H1 (cell line): ENCODE measurements around the gene CLEC1A. TPM values are rescaled to one million over a fixed set of nuclear protein-coding genes. Genes with fewer than 3 reads are reported as not detected.

Experiments used
- CTCF ChIA-PET: fragments of 300-600 bp; sonication (Branson Sonifier 250); formaldehyde crosslinking; loops from one replicate; lab custom pipeline; 2021; ENCODE audit not compliant: partially characterized antibody; lab: Charles Lee
- POLR2A ChIA-PET: fragments of 300-600 bp; sonication (Branson Sonifier 250); formaldehyde crosslinking; loops from one replicate; lab custom pipeline; 2021; ENCODE audit warnings: inconsistent platforms; ENCODE audit not compliant: partially characterized antibody; lab: Charles Lee
- DNase-seq, 2 experiments: peaks; one replicate each; pipeline versions ENCODE4 v3.0.0 to v3.0.0-alpha.2; 2010 to 2022; ENCODE audit warnings: low spot score in 2 of 2, low read depth in 1 of 2, mixed read lengths in 1 of 2
- FAIRE-seq: peaks from 2 replicates; lab custom pipeline; 2011; peaks lifted over from hg19 to GRCh38; lab: Jason Lieb, UNC
- H2AFZ ChIP-seq: 2 replicates; pipeline ENCODE4 v1.8.1; 2012; ENCODE audit warnings: low read length, inconsistent platforms
- H2AK5ac ChIP-seq: 2 replicates; pipeline ENCODE4 v1.6.1; 2013; ENCODE audit warnings: low read depth, low read length
- H2BK120ac ChIP-seq: replicated peaks from 2 replicates; pipeline ENCODE3; 2013; ENCODE audit warnings: low read depth, low read length, inconsistent platforms
- H2BK12ac ChIP-seq: 2 replicates; pipeline ENCODE4 v1.6.1; 2013; ENCODE audit warnings: low read depth, low read length
- H2BK15ac ChIP-seq: 2 replicates; pipeline ENCODE4 v1.6.1; 2013; ENCODE audit warnings: low read length
- H2BK20ac ChIP-seq: 2 replicates; pipeline ENCODE4 v1.6.1; 2013; ENCODE audit warnings: low read length
- H2BK5ac ChIP-seq: 2 replicates; pipeline ENCODE4 v1.6.1; 2013; ENCODE audit warnings: low read depth, low read length
- H3K14ac ChIP-seq: 2 replicates; pipeline ENCODE4 v1.6.1; 2013; ENCODE audit warnings: inconsistent platforms; ENCODE audit not compliant: insufficient read length
- H3K18ac ChIP-seq: 2 replicates; pipeline ENCODE4 v1.6.1; 2013; ENCODE audit warnings: low read length; ENCODE audit errors: extremely low read depth
- H3K23ac ChIP-seq: 2 replicates; pipeline ENCODE4 v1.6.1; 2013; ENCODE audit warnings: inconsistent platforms; ENCODE audit not compliant: insufficient read length
- H3K23me2 ChIP-seq: 2 replicates; pipeline ENCODE4 v1.6.1; 2013; ENCODE audit warnings: low read depth, low read length
- H3K27ac ChIP-seq: 2 replicates; pipeline ENCODE4 v1.6.1; 2011; ENCODE audit warnings: low read depth, low read length, inconsistent platforms
- H3K27me3 ChIP-seq, 4 experiments: replicated peaks in 1 of 4; 1 replicate in 1 of 4; 2 replicates in 3 of 4; pipeline versions ENCODE4 v1.6.1 to v1.8.1; 2011 to 2013; ENCODE audit warnings: low read length in 3 of 4, mild to moderate bottlenecking in 3 of 4, inconsistent platforms in 2 of 4, mixed read lengths in 2 of 4, moderate library complexity in 1 of 4; ENCODE audit not compliant: control insufficient read depth in 3 of 4, insufficient read depth in 3 of 4; ENCODE audit errors: extremely low read depth in 1 of 4
- H3K36me3 ChIP-seq, 4 experiments: 2 replicates each; pipeline versions ENCODE4 v1.6.1 to v1.8.1; 2011 to 2013; ENCODE audit warnings: mild to moderate bottlenecking in 4 of 4, low read length in 3 of 4, moderate library complexity in 2 of 4, control low read depth in 1 of 4, inconsistent platforms in 1 of 4; ENCODE audit not compliant: insufficient read depth in 4 of 4, control insufficient read depth in 2 of 4
- H3K4ac ChIP-seq: replicated peaks from 2 replicates; pipeline ENCODE3; 2013; ENCODE audit warnings: low read length, low read depth, mixed read lengths, inconsistent platforms; ENCODE audit not compliant: insufficient read length
- H3K4me1 ChIP-seq, 4 experiments: replicated peaks in 1 of 4; 1 replicate in 1 of 4; 2 replicates in 3 of 4; pipeline versions ENCODE4 v1.6.1 to v1.8.1; 2011 to 2013; ENCODE audit warnings: low read length in 3 of 4, inconsistent platforms in 2 of 4, mixed read lengths in 1 of 4; ENCODE audit not compliant: insufficient read depth in 4 of 4, control insufficient read depth in 3 of 4
- H3K4me2 ChIP-seq, 2 experiments: 2 replicates each; pipeline versions ENCODE4 v1.6.1 to v1.8.1; 2011 to 2013; ENCODE audit warnings: low read depth in 2 of 2, low read length in 2 of 2, control low read depth in 1 of 2, inconsistent platforms in 1 of 2, mild to moderate bottlenecking in 1 of 2; ENCODE audit not compliant: insufficient read depth in 1 of 2
- H3K4me3 ChIP-seq, 4 experiments: fragments of 200-600, 300-600 bp in 1 of 4; sonication (generic), shearing (Covaris generic), sonication (Bioruptor Twin) in 1 of 4; 2 replicates each; pipeline versions ENCODE4 v1.5.1 to v1.8.1; 2011 to 2016; ENCODE audit warnings: low read length in 4 of 4, low read depth in 3 of 4, control low read depth in 2 of 4, inconsistent platforms in 2 of 4, mild to moderate bottlenecking in 2 of 4, mixed read lengths in 1 of 4, moderate library complexity in 1 of 4; ENCODE audit not compliant: insufficient read depth in 2 of 4; ENCODE audit errors: extremely low read depth in 1 of 4
- H3K56ac ChIP-seq: replicated peaks from 2 replicates; pipeline ENCODE3; 2013; ENCODE audit warnings: low read depth, mild to moderate bottlenecking, mixed read lengths, low read length, inconsistent platforms; ENCODE audit not compliant: insufficient read length
- H3K79me1 ChIP-seq: 2 replicates; pipeline ENCODE4 v1.6.1; 2013; ENCODE audit warnings: low read depth, low read length, control low read depth
- H3K79me2 ChIP-seq, 2 experiments: 2 replicates each; pipeline versions ENCODE4 v1.6.1 to v1.8.1; 2012 to 2013; ENCODE audit warnings: low read length in 2 of 2, mild to moderate bottlenecking in 2 of 2, inconsistent platforms in 1 of 2; ENCODE audit not compliant: insufficient read depth in 2 of 2, control insufficient read depth in 1 of 2
- H3K9ac ChIP-seq, 4 experiments: replicated peaks in 1 of 4; 1 replicate in 1 of 4; 2 replicates in 3 of 4; pipeline versions ENCODE4 v1.6.1 to v1.8.1; 2011 to 2013; ENCODE audit warnings: low read depth in 3 of 4, low read length in 3 of 4, control low read depth in 2 of 4, mild to moderate bottlenecking in 2 of 4, moderate library complexity in 2 of 4, inconsistent platforms in 1 of 4; ENCODE audit errors: extremely low read depth in 1 of 4
- H3K9me3 ChIP-seq, 2 experiments: 2 replicates each; pipeline versions ENCODE4 v1.6.1 to v1.8.1; 2012 to 2013; ENCODE audit warnings: mild to moderate bottlenecking in 2 of 2, moderate library complexity in 2 of 2, control low read depth in 1 of 2, inconsistent platforms in 1 of 2, low read depth in 1 of 2, low read length in 1 of 2, mixed read lengths in 1 of 2; ENCODE audit not compliant: insufficient read depth in 2 of 2
- H4K20me1 ChIP-seq, 2 experiments: replicated peaks in 1 of 2; 2 replicates each; pipeline versions ENCODE3 to v1.8.1; 2011 to 2013; ENCODE audit warnings: inconsistent platforms in 2 of 2, low read length in 2 of 2, mild to moderate bottlenecking in 1 of 2; ENCODE audit not compliant: insufficient read depth in 2 of 2, control insufficient read depth in 1 of 2
- H4K5ac ChIP-seq: 2 replicates; pipeline ENCODE4 v1.6.1; 2013; ENCODE audit warnings: low read length, low read depth, mixed read lengths, inconsistent platforms; ENCODE audit not compliant: insufficient read length
- H4K8ac ChIP-seq: 2 replicates; pipeline ENCODE4 v1.8.0; 2013; ENCODE audit warnings: mild to moderate bottlenecking, moderate library complexity, low read length, inconsistent platforms; ENCODE audit not compliant: insufficient read depth; ENCODE audit errors: extremely low read depth
- H4K91ac ChIP-seq: replicated peaks from 2 replicates; pipeline ENCODE3; 2013; ENCODE audit warnings: low read length, mixed read lengths, inconsistent platforms; ENCODE audit not compliant: insufficient read length
- ASH2L ChIP-seq: fragments of 200-600, 300-600 bp; sonication (generic); IDR thresholded peaks from one replicate; pipeline ENCODE4 v1.7.1; 2017; ENCODE audit warnings: low read length
- CHD2 ChIP-seq: IDR thresholded peaks from 2 replicates; pipeline ENCODE4 v1.6.1; 2012; ENCODE audit warnings: low read length, improper control_type of control experiment
- GABPA ChIP-seq: IDR thresholded peaks from 2 replicates; pipeline ENCODE4 v1.6.1; 2011; ENCODE audit warnings: mild to moderate bottlenecking, low read length, moderate library complexity, borderline replicate concordance; ENCODE audit not compliant: insufficient read depth
- SIRT6 ChIP-seq: IDR thresholded peaks from one replicate; pipeline ENCODE4 v1.7.1; 2012; ENCODE audit warnings: low read length, inconsistent platforms
- SP4 ChIP-seq: IDR thresholded peaks from 2 replicates; pipeline ENCODE4 v1.6.1; 2012; ENCODE audit warnings: low read length, inconsistent platforms
- TAF7 ChIP-seq: optimal IDR thresholded peaks from 2 replicates; pipeline ENCODE3; 2011; ENCODE audit warnings: low read depth, mild to moderate bottlenecking, inconsistent platforms, low read length, moderate library complexity, borderline replicate concordance
- TBP ChIP-seq: IDR thresholded peaks from 2 replicates; pipeline ENCODE4 v1.6.1; 2011; ENCODE audit warnings: low read depth, low read length, improper control_type of control experiment
- WGBS, 2 experiments: shearing (Covaris generic) in 1 of 2; methylation state at CpG; one replicate each; pipeline versions ENCODE4 v1.1.6 to v1.1.7; 2013 to 2015; ENCODE audit warnings: low lambda C conversion rate in 2 of 2, mixed read lengths in 2 of 2, inconsistent platforms in 1 of 2, low coverage in 1 of 2, missing lambda C conversion rate in 1 of 2; ENCODE audit not compliant: insufficient replicate concordance in 2 of 2, insufficient coverage in 1 of 2, insufficient read length in 1 of 2; ENCODE audit errors: extremely low coverage in 1 of 2, missing lambda C conversion rate in 1 of 2; 5-methylcytosine and 5-hydroxymethylcytosine counted together
- polyA plus RNA-seq, 7 experiments: library from polyadenylated mRNA; depleted of rRNA in 3 of 7; stranded (reverse) in 5 of 7; unstranded in 2 of 7; fragments of >200 nt in 5 of 7; fragments of 200-250 nt in 2 of 7; gene quantifications; 1 replicate in 5 of 7; 2 replicates in 1 of 7; 4 replicates in 1 of 7; pipeline versions ENCODE4 v1.2.1 to v1.2.3, GENCODE V29; 2011 to 2013; ENCODE audit warnings: missing spikeins in 2 of 7, mixed read lengths in 2 of 7
- total RNA-seq: library from RNA; stranded (reverse); fragmentation: NEBNext Ultra II Directional; extraction: Animal tissue kit (Norgen Biotek cat#: 25700); gene quantifications from 2 replicates; pipeline ENCODE4 v1.2.1, GENCODE V29; 2021
- TF ChIP-seq, protein P1 (sequence below): IDR thresholded peaks from 2 replicates; pipeline ENCODE4 v1.6.1; 2012; ENCODE audit warnings: low read length, inconsistent platforms
- TF ChIP-seq, protein P2 (sequence below), 3 experiments: IDR thresholded peaks; 1 replicate in 2 of 3; 2 replicates in 1 of 3; pipeline versions ENCODE4 v1.5.1 to v1.6.1; 2011; ENCODE audit warnings: low read length in 3 of 3, mild to moderate bottlenecking in 3 of 3, inconsistent platforms in 2 of 3, low read depth in 1 of 3, moderate library complexity in 1 of 3; ENCODE audit not compliant: insufficient read depth in 1 of 3; ENCODE audit errors: control extremely low read depth in 1 of 3
- TF ChIP-seq, protein P3 (sequence below): IDR thresholded peaks from 2 replicates; pipeline ENCODE4 v1.6.1; 2012; ENCODE audit warnings: inconsistent platforms

Gene CLEC1A
- total and polyA plus RNA-seq, 2 of the 8 experiments (the other 6 are each of a cell fraction or from before 2014, with no cell fraction given), result 0.20 TPM; not detected in 1

DNA sequence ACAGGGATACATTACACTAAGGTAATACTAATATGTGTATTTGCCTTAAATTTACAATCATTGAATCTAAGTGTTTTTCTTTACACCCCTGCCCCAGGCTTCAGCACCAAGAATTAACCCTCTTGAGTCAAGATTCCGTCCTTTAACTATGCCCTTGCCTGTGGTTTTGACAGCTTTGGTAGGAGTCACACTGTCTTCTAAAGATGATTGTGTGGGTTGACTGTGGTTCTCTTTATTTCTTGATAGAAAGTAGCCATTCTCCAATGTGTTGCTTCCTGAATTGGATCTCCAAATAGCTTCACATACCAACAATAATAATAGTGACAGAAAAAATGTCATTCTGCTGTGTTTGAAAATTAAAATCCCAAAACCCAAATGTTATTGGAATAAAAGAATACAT is 27.6 kb upstream of the CLEC1A start:
- no peak overlapping the region for H4K91ac ChIP-seq
- no peak overlapping the region for H3K4ac ChIP-seq
- no peak overlapping the region for H4K5ac ChIP-seq
- no peak overlapping the region for H4K8ac ChIP-seq
- H3K56ac ChIP-seq, result no peak overlapping the region
- H3K36me3 ChIP-seq, result no peaks in the 10 kb centered on the region
- H2BK12ac ChIP-seq, result no peak overlapping the region
- H3K9ac ChIP-seq, result no peak overlapping the region
- no peaks in the 10 kb centered on the region for H3K9me3 ChIP-seq
- H3K18ac ChIP-seq, result no peak overlapping the region
- H2BK15ac ChIP-seq, result no peak overlapping the region
- H2AK5ac ChIP-seq, result no peak overlapping the region
- H3K14ac ChIP-seq, result no peak overlapping the region
- H3K23ac ChIP-seq, result no peak overlapping the region
- DNase-seq (no peak), FAIRE-seq (no peak)
- no peaks in the 10 kb centered on the region for H4K20me1 ChIP-seq
- POLR2A ChIA-PET, result no interaction called here
- 88% methylated on average over 1 of the region's 1 CpG; no CpG with 5 or more reads in 1 of the 2 experiments for WGBS, 2 experiments
- no peak overlapping the region for H3K27ac ChIP-seq
- peaks cover 0 to 6% (median 2%) of the 10 kb centered on the region in 4 experiments; a peak in 3 of 7 replicates for H3K4me1 ChIP-seq
- CTCF ChIA-PET, result interaction anchor here (2.0 kb wide), 1 partner anchor 92 kb away, joined by 6 read pairs; no protein-coding TSS in a partner anchor
- no peaks in the 10 kb centered on the region for H3K27me3 ChIP-seq
- H2BK20ac ChIP-seq, result no peak overlapping the region
- no peaks in the 10 kb centered on the region for H3K23me2 ChIP-seq
- H3K4me3 ChIP-seq, result no peak overlapping the region
- no peak overlapping the region for H2AFZ ChIP-seq
- H2BK5ac ChIP-seq, result no peak overlapping the region
- H2BK120ac ChIP-seq, result no peak overlapping the region
- no peak overlapping the region for H3K4me2 ChIP-seq
- H3K79me1 ChIP-seq, result no peaks in the 10 kb centered on the region
- H3K79me2 ChIP-seq, result no peaks in the 10 kb centered on the region
- TF ChIP-seq ASH2L (no peak), SP4 (no peak), TAF7 (no peak), GABPA (no peak), TBP (no peak), SIRT6 (no peak), CHD2 (no peak)
- TF ChIP-seq, protein P1, sequence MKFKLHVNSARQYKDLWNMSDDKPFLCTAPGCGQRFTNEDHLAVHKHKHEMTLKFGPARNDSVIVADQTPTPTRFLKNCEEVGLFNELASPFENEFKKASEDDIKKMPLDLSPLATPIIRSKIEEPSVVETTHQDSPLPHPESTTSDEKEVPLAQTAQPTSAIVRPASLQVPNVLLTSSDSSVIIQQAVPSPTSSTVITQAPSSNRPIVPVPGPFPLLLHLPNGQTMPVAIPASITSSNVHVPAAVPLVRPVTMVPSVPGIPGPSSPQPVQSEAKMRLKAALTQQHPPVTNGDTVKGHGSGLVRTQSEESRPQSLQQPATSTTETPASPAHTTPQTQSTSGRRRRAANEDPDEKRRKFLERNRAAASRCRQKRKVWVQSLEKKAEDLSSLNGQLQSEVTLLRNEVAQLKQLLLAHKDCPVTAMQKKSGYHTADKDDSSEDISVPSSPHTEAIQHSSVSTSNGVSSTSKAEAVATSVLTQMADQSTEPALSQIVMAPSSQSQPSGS, result no peak
- TF ChIP-seq, protein P2, sequence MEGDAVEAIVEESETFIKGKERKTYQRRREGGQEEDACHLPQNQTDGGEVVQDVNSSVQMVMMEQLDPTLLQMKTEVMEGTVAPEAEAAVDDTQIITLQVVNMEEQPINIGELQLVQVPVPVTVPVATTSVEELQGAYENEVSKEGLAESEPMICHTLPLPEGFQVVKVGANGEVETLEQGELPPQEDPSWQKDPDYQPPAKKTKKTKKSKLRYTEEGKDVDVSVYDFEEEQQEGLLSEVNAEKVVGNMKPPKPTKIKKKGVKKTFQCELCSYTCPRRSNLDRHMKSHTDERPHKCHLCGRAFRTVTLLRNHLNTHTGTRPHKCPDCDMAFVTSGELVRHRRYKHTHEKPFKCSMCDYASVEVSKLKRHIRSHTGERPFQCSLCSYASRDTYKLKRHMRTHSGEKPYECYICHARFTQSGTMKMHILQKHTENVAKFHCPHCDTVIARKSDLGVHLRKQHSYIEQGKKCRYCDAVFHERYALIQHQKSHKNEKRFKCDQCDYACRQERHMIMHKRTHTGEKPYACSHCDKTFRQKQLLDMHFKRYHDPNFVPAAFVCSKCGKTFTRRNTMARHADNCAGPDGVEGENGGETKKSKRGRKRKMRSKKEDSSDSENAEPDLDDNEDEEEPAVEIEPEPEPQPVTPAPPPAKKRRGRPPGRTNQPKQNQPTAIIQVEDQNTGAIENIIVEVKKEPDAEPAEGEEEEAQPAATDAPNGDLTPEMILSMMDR (IDR thresholded peaks at IDR 0.05; ENCODE audit: control extremely low read depth in 1 of 3, insufficient read depth in 1 of 3, low read depth in 1 of 3, low read length in 3 of 3), result no peak
- TF ChIP-seq, protein P3, sequence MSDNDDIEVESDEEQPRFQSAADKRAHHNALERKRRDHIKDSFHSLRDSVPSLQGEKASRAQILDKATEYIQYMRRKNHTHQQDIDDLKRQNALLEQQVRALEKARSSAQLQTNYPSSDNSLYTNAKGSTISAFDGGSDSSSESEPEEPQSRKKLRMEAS, result no peak
